Amygdala (tissue), 56 donors: ENCODE results near the gene EP400.
"Not testable (repeated sequence)": the region's sequence is repeated elsewhere in the genome, so short reads cannot be mapped to it uniquely, and the experiment has no call there.

Source experiments
- DNase-seq, 56 donors: peaks; one replicate each; lab custom pipeline; 2025; lab: John Stamatoyannopoulos, UW

Gene EP400

GRCh38 chr12:132036063-132036683, 86.4 kb downstream of the EP400 start:
- DNase-seq, result no peak

- no peak for DNase-seq
Observed at GRCh38 chr12:132040906-132041606, 91.3 kb downstream of the EP400 start.

DNA sequence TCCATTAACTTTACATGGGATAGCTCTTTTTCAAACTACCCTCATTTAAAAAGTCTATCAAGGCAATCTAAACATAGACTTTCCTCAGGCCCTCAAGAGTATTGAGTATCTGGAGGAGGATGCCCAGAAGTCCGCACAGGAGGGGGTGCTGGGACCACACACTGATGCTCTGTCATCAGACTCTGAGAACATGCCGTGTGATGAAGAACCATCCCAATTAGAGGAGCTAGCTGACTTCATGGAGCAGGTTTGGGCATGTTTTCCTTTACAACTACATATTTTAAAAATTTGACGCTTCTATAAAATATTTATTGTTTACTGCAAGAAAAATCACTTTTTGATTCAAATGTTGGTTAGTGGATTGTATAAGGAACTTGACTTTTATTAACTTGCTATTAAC, 93.5 kb downstream of the EP400 start:
- DNase-seq, result no peak

DNA sequence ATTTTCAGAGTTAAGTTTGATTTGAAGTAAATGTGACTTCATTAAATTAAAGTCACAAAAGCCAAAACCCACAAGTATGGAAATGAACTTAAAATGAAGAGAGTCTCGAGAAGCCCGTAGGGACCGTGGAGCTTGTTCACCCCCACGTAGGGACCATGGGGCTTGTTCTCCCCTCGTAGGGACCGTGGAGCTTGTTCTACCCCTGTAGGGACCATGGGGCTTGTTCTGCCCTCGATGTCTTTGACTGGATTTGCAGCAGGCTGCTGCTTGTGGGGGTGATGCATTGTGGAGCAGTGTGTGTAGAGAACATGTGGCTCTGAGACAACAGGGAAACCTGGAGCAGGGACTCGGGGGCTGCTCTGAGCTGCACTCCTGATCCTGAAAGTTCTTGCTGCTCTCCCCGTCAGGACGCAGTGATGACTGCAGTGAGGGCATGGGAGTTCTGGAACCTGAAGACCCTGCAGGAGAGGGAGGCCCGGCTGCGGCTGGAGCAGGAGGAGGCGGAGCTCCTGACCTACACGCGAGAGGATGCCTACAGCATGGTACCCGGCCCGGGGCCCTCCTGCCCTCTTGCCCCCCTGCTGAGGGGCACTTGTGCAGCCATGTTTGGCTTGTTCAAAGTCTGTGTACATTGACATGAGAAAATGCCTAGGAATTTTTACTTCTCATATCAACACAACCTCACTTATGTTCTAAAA, 94.2 kb downstream of the EP400 start:
- no peak for DNase-seq

- DNase-seq, result no peak
Observed at GRCh38 chr12:132044661-132045412, 95.1 kb downstream of the EP400 start.

GRCh38 chr12:132045751-132046150, 96.0 kb downstream of the EP400 start:
- DNase-seq, result no peak

GRCh38 chr12:132046561-132046960, 96.8 kb downstream of the EP400 start:
- no peak for DNase-seq

- not testable (repeated sequence) for DNase-seq
Observed at GRCh38 chr12:132047630-132048029, 97.9 kb downstream of the EP400 start.

DNA sequence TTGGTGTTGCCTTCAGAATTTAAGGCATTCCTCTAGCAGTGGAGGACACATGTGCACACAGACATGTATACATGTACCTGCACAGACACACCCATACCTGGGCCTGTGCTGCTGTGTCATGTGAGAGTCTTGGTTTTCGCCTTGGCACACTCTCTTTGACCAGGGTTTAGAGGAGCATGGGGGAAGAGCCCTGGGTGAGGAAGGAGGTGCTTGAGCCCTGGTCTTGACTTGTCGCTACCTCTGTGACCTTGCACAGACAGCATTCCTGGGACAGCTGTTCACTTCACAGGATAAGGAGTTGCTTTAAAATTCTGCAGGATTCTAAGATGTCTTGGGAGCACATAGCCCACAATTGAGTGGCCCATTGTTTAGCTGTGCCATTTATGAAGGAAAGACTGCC, 99.7 kb downstream of the EP400 start:
- DNase-seq, result no peak

DNA sequence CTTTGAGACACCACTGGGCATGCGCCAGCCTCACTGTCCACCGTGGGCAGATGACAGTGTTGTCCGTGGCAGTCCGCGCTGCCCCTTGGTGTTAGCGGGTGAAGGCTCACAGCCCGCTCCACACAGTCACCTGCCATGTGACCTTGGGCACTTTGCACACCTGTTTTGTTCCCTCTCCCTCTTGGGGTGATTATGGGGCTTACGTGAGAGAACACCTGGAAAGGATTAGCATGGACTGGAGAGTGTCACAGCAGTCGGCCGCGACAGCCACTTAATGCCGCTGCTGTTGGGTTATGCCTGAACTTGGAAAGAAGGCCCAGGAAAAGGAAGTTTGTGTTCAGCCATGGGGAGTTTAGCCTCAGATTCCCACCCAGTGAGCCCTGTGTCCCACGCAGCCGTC, 100.1 kb downstream of the EP400 start:
- DNase-seq, result no peak

- DNase-seq, result peak in 2 of 56 donors; percentile 8 to 10
Observed at GRCh38 chr12:132051718-132052117, 102.0 kb downstream of the EP400 start.

- DNase-seq, result no peak
Observed at GRCh38 chr12:132052196-132052932, 102.6 kb downstream of the EP400 start.

- DNase-seq, result peak in 2 of 56 donors; percentile 25 to 50
Observed at GRCh38 chr12:132053338-132054330, 103.9 kb downstream of the EP400 start.

DNA sequence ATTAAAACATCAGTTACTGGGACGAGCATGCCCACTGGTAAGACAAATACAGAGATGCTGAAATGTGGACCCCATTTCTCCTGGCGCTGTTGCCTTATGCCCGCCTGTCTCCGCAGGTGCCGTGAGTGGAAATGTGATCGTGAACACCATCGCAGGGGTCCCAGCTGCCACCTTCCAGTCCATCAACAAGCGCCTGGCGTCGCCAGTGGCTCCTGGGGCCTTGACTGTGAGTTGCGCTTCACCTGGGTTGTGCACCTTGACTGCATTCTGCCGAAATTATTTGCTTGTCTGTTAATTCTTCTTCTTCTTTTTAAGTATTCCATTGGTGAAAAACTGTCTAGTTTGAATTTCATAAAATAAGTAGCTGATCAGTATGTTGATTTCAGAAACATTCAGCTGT, 105.2 kb downstream of the EP400 start:
- no peak for DNase-seq

GRCh38 chr12:132055535-132056096, 105.9 kb downstream of the EP400 start:
- DNase-seq, result no peak

DNA sequence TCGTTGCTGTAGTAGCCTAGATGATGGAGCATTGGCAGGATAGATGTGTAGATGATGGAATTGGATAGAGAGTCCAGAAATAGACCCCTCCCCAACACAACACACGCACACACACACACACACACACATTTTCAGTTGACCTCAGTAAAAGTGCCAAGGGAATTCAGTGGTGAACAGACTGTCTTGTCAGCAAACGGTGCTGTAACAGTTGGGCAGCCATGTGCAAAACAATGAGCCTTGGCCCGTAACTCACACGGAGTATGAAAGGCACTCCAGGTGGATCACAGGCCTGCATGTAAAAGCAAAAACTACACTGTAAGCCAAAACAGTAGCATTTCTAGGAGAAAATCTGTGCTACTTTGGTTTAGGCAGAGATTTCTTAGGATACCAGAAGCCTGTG, 106.6 kb downstream of the EP400 start:
- DNase-seq, result no peak

DNA sequence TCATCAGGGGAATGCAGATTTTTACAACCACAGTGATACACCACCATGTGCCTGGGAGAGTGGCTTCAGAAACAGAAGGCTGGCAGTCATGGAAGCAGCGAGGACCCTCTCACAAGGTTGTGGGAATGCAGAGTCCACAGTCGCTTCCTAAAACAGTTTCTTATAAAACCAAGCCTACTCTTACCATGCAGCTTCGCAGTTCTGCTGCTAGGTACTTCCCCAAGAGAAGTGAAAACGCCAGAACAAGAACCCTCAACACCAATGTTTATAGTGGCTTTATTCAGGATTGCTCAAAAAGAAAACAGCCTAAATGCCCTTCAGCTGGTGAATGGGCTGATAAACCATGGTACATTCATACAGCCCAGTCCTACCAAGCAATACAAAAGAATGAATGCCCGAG, 107.2 kb downstream of the EP400 start:
- no peak for DNase-seq

- no peak for DNase-seq
Observed at GRCh38 chr12:132057691-132058090, 107.9 kb downstream of the EP400 start.

- no peak for DNase-seq
Observed at GRCh38 chr12:132061197-132061596, 111.5 kb downstream of the EP400 start.
